Stimulated activated CD8-positive, alpha-beta memory T cell treated with anti-CD3 and anti-CD28 coated beads, Interleukin-15, amount 100 ng/mL, for 24 hours (primary cell): ENCODE measurements around the gene DUSP3.
A peak's percentile ranks its signal among the peaks of the same experiment; 100 is the strongest.

ENCODE experiments used
- DNase-seq: peaks from one replicate; pipeline ENCODE4 v3.0.0-alpha.2; 2020; ENCODE audit warnings: low read depth

DUSP3 gene

GRCh38 chr17:43778337-43779144 lies at the start of gene DUSP3:
TSS of gene DUSP3 (minus strand) at chr17:43778977. CDS start at chr17:43778924, 53 bp downstream.
- peak; percentile 50 for DNase-seq

GRCh38 chr17:43827596-43827995 lies 48.8 kb upstream of the DUSP3 start:
- DNase-seq: no peak

GRCh38 chr17:43826206-43826605 lies 47.4 kb upstream of the DUSP3 start:
- DNase-seq: no peak

- no peak for DNase-seq
These were observed 46.8 kb upstream of the DUSP3 start for GRCh38 chr17:43825567-43825966.

- DNase-seq: no peak
These were observed 44.7 kb upstream of the DUSP3 start for GRCh38 chr17:43823350-43824084.

GRCh38 chr17:43822570-43823190 lies 43.9 kb upstream of the DUSP3 start:
- no peak for DNase-seq

- no peak for DNase-seq
These were observed 42.0 kb upstream of the DUSP3 start for GRCh38 chr17:43820759-43821158.

- no peak for DNase-seq
These were observed 40.2 kb upstream of the DUSP3 start for GRCh38 chr17:43818966-43819365.

GRCh38 chr17:43817826-43818225 lies 39.0 kb upstream of the DUSP3 start:
- DNase-seq: no peak

- no peak for DNase-seq
These were observed 37.9 kb upstream of the DUSP3 start for GRCh38 chr17:43816336-43817320.

- DNase-seq: no peak
These were observed 35.9 kb upstream of the DUSP3 start for GRCh38 chr17:43814714-43815113.

GRCh38 chr17:43814026-43814425 lies 35.2 kb upstream of the DUSP3 start:
- DNase-seq: no peak

- no peak for DNase-seq
These were observed 34.6 kb upstream of the DUSP3 start for GRCh38 chr17:43813386-43813785.

GRCh38 chr17:43812396-43813265 lies 33.9 kb upstream of the DUSP3 start:
- DNase-seq: no peak

GRCh38 chr17:43810823-43811222 lies 32.0 kb upstream of the DUSP3 start:
- DNase-seq: no peak

- no peak for DNase-seq
These were observed 31.5 kb upstream of the DUSP3 start for GRCh38 chr17:43810226-43810715.

GRCh38 chr17:43809121-43809520 lies 30.3 kb upstream of the DUSP3 start:
- no peak for DNase-seq

GRCh38 chr17:43808076-43808475 lies 29.3 kb upstream of the DUSP3 start:
- no peak for DNase-seq

- DNase-seq: no peak
These were observed 26.3 kb upstream of the DUSP3 start for GRCh38 chr17:43805117-43805516.

GRCh38 chr17:43803758-43804157 lies 25.0 kb upstream of the DUSP3 start:
- no peak for DNase-seq

GRCh38 chr17:43801844-43802243 lies 23.1 kb upstream of the DUSP3 start:
- no peak for DNase-seq
